Activated CD4-positive, alpha-beta T cell treated with anti-CD3 and anti-CD28 coated beads, Interleukin-2, amount 10 ng/mL, durations not matched to agents 7 days and 5 days (primary cell): ENCODE data around the gene PARD3. TPM values are rescaled to one million over a fixed set of nuclear protein-coding genes. Genes with fewer than 3 reads are reported as not detected.
"Not testable (repeated sequence)": the region's sequence is repeated elsewhere in the genome, so short reads cannot be mapped to it uniquely, and the experiment has no call there.

Source experiments
- CTCF ChIA-PET: fragments of 350-600 bp; sonication (Branson Sonifier 250); formaldehyde crosslinking; loops from one replicate; lab custom pipeline; 2021; ENCODE audit warnings: antibody characterized with exemption; lab: Charles Lee
- POLR2A ChIA-PET: fragments of 350-600 bp; sonication (Branson Sonifier 250); formaldehyde crosslinking; loops from one replicate; lab custom pipeline; 2021; ENCODE audit warnings: antibody characterized with exemption; lab: Charles Lee
- DNase-seq: peaks from one replicate; pipeline ENCODE4 v3.0.0-alpha.2; 2020
- H3K27ac Mint-ChIP-seq: one replicate; pipeline ENCODE4 v1.8.0; 2021; ENCODE audit warnings: mild to moderate bottlenecking, moderate library complexity, mixed read lengths
- H3K27me3 Mint-ChIP-seq: one replicate; pipeline ENCODE4 v1.8.0; 2021; ENCODE audit warnings: mixed read lengths
- H3K36me3 Mint-ChIP-seq: one replicate; pipeline ENCODE4 v1.8.0; 2021; ENCODE audit warnings: low read depth, mixed read lengths
- H3K4me1 Mint-ChIP-seq: one replicate; pipeline ENCODE4 v1.8.0; 2021; ENCODE audit warnings: mixed read lengths
- H3K4me3 Mint-ChIP-seq: one replicate; pipeline ENCODE4 v1.8.0; 2021; ENCODE audit warnings: mild to moderate bottlenecking, moderate library complexity, mixed read lengths
- H3K9me3 Mint-ChIP-seq: one replicate; pipeline ENCODE4 v1.8.0; 2021; ENCODE audit warnings: mixed read lengths
- total RNA-seq, 2 experiments: library from RNA; stranded (reverse); gene quantifications; one replicate each; pipeline ENCODE4 v1.2.3, GENCODE V29; 2021

The PARD3 gene
- total RNA-seq, 2 experiments from 2014 or later, result 1.0 to 1.2 TPM

DNA sequence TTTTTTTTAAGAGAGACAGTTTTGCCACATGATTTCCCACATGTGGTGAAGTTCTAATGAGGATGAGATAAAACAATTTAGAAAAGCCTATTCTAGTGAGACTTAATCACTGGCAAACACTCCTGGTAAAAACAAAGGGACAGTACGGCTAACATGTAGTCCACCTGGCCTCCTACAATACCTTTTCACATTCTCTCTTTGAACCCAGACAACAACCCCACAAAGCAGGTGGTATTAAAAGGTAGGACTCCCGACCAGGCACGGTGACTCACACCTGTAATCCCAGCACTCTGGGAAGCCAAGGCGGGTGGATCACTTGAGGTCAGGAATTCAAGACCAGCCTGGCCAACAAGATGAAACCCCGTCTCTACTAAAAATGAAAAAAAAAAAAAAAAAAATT, 12.4 kb downstream of the PARD3 start:
- Mint-ChIP-seq H3K9me3 (no peaks in the 10 kb centered on the region), H3K27ac (no peak overlapping the region), H3K36me3 (no peaks in the 10 kb centered on the region), H3K27me3 (peaks cover 3% of the 10 kb centered on the region), H3K4me1 (no peaks in the 10 kb centered on the region), H3K4me3 (no peak overlapping the region)
- DNase-seq, result no peak
- ChIA-PET CTCF (no interaction called here), POLR2A (no interaction called here)

- no peaks in the 10 kb centered on the region for H3K36me3 Mint-ChIP-seq
- H3K27me3 Mint-ChIP-seq, result peaks cover 3% of the 10 kb centered on the region
- H3K4me3 Mint-ChIP-seq, result no peak overlapping the region
- ChIA-PET POLR2A (no interaction called here), CTCF (interaction anchor here (0.6 kb wide), 1 partner anchor 158 kb away, joined by 3 read pairs; no protein-coding TSS in a partner anchor)
- H3K27ac Mint-ChIP-seq, result no peak overlapping the region
- no peaks in the 10 kb centered on the region for H3K4me1 Mint-ChIP-seq
- no peaks in the 10 kb centered on the region for H3K9me3 Mint-ChIP-seq
- DNase-seq, result no peak
Observed at GRCh38 chr10:34801097-34801733, 13.9 kb downstream of the PARD3 start.

DNA sequence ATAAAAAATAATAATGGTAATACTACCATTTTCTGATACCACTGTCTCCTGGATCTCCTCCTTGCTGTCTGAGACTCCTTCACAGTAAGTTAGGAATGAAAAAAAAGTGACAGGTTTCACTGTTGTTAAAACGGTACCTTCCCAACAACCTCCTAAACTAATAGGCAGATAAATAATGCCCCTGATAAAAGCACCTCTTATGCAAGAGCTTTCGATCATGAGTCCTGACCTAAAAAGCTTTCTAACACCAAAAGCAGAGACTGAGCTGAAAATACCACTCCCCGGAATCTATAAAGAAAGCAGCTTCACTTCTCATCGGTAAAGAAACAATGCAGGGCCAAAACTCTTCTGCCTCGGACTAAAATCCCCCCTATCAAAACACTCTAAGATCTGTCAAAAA, 14.5 kb downstream of the PARD3 start:
- ChIA-PET POLR2A (no interaction called here), CTCF (no interaction called here)
- no peak for DNase-seq
- Mint-ChIP-seq H3K27ac (no peak overlapping the region), H3K9me3 (no peaks in the 10 kb centered on the region), H3K4me3 (no peak overlapping the region), H3K36me3 (no peaks in the 10 kb centered on the region), H3K4me1 (no peaks in the 10 kb centered on the region), H3K27me3 (peaks cover 3% of the 10 kb centered on the region)

DNA sequence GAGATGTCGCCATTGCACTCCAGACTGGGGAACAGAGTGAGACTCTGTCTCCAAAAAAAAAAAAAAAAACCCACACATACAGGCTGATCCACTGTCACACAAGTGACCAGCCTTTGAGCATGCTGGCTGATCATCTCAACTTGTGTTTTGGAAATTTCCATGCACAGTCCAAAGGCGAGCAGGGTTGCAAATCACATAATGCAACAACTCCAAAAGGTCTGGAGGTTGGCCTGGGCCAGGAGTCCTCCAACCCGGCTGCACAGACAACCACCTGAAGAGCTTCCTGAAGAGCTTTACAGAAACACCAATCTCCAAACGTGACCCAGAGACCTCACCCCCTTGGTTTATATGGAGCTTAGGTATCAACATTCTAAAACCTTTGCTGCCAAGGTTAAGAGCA, 16.4 kb downstream of the PARD3 start:
- no peaks in the 10 kb centered on the region for H3K4me1 Mint-ChIP-seq
- POLR2A ChIA-PET, result no interaction called here

DNA sequence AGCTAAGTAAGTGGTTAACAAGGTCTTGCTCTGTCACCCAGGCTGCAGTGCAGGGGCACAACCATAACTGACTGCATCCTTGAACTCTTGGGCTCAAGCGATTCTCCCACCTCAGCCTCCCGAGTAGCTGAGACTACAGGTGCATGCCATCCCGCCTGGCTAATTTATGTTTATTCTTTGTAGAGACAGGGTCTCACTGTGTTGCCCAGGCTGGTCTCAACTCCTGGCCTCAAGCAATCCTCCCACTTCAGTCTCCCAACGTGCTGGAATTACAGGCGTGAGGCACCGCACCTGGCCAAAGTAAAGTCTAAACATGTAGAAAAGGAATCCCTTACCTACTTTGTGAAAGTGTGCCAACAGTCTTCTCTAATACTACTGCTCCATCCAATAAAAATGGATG, 17.9 kb downstream of the PARD3 start:
- CTCF ChIA-PET, result interaction anchor here (0.5 kb wide), 1 partner anchor 31 kb away, joined by 3 read pairs; no protein-coding TSS in a partner anchor
- no peak for DNase-seq

More for the DNA sequence above, 16.4 kb downstream of the PARD3 start:
- Mint-ChIP-seq H3K27ac (no peak overlapping the region), H3K9me3 (no peaks in the 10 kb centered on the region), H3K27me3 (peaks cover 3% of the 10 kb centered on the region), H3K36me3 (no peaks in the 10 kb centered on the region), H3K4me3 (no peak overlapping the region)
- DNase-seq, result no peak
- CTCF ChIA-PET, result no interaction called here

GRCh38 chr10:34796133-34796532, 19.0 kb downstream of the PARD3 start:
- POLR2A ChIA-PET, result no interaction called here
- Mint-ChIP-seq H3K9me3 (no peaks in the 10 kb centered on the region), H3K4me1 (no peaks in the 10 kb centered on the region), H3K27ac (no peak overlapping the region), H3K27me3 (no peaks in the 10 kb centered on the region), H3K36me3 (no peaks in the 10 kb centered on the region), H3K4me3 (no peak overlapping the region)
- DNase-seq, result no peak
- CTCF ChIA-PET, result no interaction called here

More for the DNA sequence above, 17.9 kb downstream of the PARD3 start:
- no peaks in the 10 kb centered on the region for H3K36me3 Mint-ChIP-seq
- POLR2A ChIA-PET, result no interaction called here
- peaks cover 1% of the 10 kb centered on the region for H3K27me3 Mint-ChIP-seq
- H3K9me3 Mint-ChIP-seq, result no peaks in the 10 kb centered on the region
- no peak overlapping the region for H3K27ac Mint-ChIP-seq
- H3K4me1 Mint-ChIP-seq, result no peaks in the 10 kb centered on the region
- no peak overlapping the region for H3K4me3 Mint-ChIP-seq

DNA sequence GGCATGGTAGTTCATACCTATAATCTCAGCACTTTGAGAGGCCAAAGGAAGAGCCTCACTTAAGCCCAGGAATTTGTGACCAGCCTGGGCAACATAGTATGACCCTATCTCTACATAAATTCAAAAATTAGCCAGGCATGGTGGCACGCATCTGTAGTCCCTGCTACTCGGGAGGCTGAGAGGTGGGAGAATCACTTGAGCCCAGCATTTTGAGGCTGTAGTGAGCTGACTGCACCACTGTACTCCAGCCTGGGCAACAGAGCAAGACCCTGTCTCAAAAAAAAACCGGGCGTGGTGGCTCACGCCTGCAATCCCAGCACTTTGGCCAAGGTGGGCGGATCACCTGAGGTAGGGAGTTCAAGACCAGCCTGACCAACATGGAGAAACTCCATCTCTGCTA, 19.8 kb downstream of the PARD3 start:
- H3K9me3 Mint-ChIP-seq, result no peaks in the 10 kb centered on the region

DNA sequence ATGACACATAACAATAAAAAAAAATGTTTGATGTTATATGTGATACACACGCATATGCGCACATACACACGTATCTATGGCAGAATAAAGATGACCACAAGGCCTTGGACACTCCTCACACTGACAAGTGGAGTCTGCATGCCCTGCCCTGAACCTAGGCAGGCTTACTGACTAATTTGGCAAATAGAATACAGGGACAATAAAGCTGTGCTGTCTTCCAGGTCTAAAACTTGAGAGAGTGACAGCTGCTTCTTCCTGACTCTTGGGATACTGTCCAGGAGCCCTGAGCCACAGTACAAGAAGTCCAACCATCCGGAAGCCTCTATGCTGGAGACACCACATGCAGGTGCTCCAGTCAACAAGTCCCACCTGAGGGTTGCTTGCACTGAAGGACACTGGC, 20.3 kb downstream of the PARD3 start:
- Mint-ChIP-seq H3K36me3 (no peaks in the 10 kb centered on the region), H3K4me3 (no peak overlapping the region), H3K9me3 (no peaks in the 10 kb centered on the region), H3K4me1 (no peaks in the 10 kb centered on the region), H3K27me3 (no peaks in the 10 kb centered on the region), H3K27ac (no peak overlapping the region)
- ChIA-PET CTCF (no interaction called here), POLR2A (no interaction called here)
- DNase-seq, result no peak

More for the DNA sequence above, 19.8 kb downstream of the PARD3 start:
- H3K27me3 Mint-ChIP-seq, result no peaks in the 10 kb centered on the region
- ChIA-PET POLR2A (no interaction called here), CTCF (no interaction called here)
- no peak overlapping the region for H3K4me3 Mint-ChIP-seq
- DNase-seq, result no peak
- no peaks in the 10 kb centered on the region for H3K36me3 Mint-ChIP-seq
- no peak overlapping the region for H3K27ac Mint-ChIP-seq
- no peaks in the 10 kb centered on the region for H3K4me1 Mint-ChIP-seq

DNA sequence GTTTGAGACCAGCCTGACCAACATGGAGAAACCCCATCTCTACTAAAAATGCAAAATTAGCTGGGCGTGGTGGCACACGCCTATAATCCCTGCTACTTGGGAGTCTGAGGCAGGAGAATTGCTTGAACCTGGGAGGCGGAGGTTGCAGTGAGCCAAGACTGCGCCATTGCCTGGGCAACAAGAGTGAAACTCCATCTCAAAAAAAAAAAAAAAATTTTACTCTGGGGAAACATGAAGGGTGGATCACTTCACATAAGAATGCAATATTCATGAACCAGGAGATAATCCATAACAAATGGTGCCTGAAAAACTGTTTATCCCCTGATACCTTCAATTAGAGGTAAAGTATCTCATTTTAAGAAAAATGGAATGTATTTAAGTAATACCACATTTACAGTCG, 21.5 kb downstream of the PARD3 start:
- H3K27me3 Mint-ChIP-seq, H3K36me3 Mint-ChIP-seq, H3K4me1 Mint-ChIP-seq, CTCF ChIA-PET, DNase-seq, H3K4me3 Mint-ChIP-seq, H3K27ac Mint-ChIP-seq, H3K9me3 Mint-ChIP-seq, POLR2A ChIA-PET: not testable (repeated sequence)

GRCh38 chr10:34792881-34793280, 22.2 kb downstream of the PARD3 start:
- POLR2A ChIA-PET, result no interaction called here
- H3K4me3 Mint-ChIP-seq, result no peak overlapping the region

DNA sequence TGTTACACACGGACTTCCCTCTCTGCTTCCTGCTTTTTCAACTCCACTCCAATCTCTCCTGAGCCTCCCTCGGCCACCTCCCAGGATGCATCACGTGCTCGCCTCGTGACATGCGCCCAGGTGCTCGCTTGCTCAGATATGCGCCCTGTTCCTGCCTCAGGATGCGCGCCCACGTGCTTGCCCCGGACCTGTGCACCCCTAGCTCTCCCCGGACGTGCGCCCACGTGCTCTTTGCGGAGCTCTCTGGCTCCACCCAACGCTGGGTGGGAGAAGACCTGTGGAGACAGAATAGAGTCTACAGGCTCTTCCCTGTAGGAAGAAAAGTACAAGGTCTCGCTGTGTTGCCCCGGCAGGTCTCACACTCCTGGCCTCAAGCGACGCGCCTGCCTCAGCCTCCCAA, 23.1 kb downstream of the PARD3 start:
- no peaks in the 10 kb centered on the region for H3K27me3 Mint-ChIP-seq
- H3K9me3 Mint-ChIP-seq, result no peaks in the 10 kb centered on the region
- no peak for DNase-seq
- CTCF ChIA-PET, result no interaction called here
- POLR2A ChIA-PET, result no interaction called here
- H3K4me3 Mint-ChIP-seq, result no peak overlapping the region
- no peaks in the 10 kb centered on the region for H3K4me1 Mint-ChIP-seq
- H3K27ac Mint-ChIP-seq, result no peak overlapping the region
- H3K36me3 Mint-ChIP-seq, result no peaks in the 10 kb centered on the region

More at GRCh38 chr10:34792881-34793280, 22.2 kb downstream of the PARD3 start:
- H3K27me3 Mint-ChIP-seq, result no peaks in the 10 kb centered on the region
- no peaks in the 10 kb centered on the region for H3K9me3 Mint-ChIP-seq
- no peak for DNase-seq
- H3K4me1 Mint-ChIP-seq, result no peaks in the 10 kb centered on the region
- CTCF ChIA-PET, result no interaction called here
- no peak overlapping the region for H3K27ac Mint-ChIP-seq
- H3K36me3 Mint-ChIP-seq, result no peaks in the 10 kb centered on the region

- no peaks in the 10 kb centered on the region for H3K27me3 Mint-ChIP-seq
- ChIA-PET CTCF (no interaction called here), POLR2A (no interaction called here)
- H3K36me3 Mint-ChIP-seq, result no peaks in the 10 kb centered on the region
- no peaks in the 10 kb centered on the region for H3K4me1 Mint-ChIP-seq
- no peak overlapping the region for H3K27ac Mint-ChIP-seq
- H3K9me3 Mint-ChIP-seq, result no peaks in the 10 kb centered on the region
- H3K4me3 Mint-ChIP-seq, result no peak overlapping the region
- DNase-seq, result no peak
Observed at GRCh38 chr10:34791228-34791627, 23.9 kb downstream of the PARD3 start.

DNA sequence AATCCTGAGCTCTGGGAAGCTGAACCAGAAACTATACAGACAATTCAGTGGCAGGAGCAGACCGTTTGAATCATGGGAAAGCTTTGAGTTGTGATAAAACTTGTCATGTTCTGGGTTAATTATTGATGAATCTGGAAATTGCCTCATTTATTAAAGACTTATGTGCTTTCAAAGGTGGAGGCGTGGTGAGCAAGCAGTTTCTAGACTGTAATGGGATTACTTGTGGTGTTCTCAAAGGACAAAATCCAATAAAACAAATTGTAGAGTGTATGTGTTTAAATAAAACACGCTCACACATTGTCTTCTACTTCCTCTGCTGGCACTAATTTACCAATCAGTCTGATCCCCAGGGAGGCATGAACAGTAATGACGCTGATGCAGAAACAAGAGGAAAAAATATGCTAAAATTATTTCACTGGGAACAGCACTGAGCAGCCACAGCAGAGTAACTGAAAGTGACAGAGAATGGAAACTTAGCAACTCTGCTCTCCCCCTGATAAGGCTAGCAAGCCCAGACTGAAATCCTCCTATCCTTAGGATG, 25.1 kb downstream of the PARD3 start:
- Mint-ChIP-seq H3K36me3 (no peaks in the 10 kb centered on the region), H3K4me3 (no peak overlapping the region), H3K4me1 (no peaks in the 10 kb centered on the region), H3K27ac (no peak overlapping the region), H3K27me3 (no peaks in the 10 kb centered on the region), H3K9me3 (no peaks in the 10 kb centered on the region)
- DNase-seq, result no peak
- ChIA-PET CTCF (no interaction called here), POLR2A (no interaction called here)

DNA sequence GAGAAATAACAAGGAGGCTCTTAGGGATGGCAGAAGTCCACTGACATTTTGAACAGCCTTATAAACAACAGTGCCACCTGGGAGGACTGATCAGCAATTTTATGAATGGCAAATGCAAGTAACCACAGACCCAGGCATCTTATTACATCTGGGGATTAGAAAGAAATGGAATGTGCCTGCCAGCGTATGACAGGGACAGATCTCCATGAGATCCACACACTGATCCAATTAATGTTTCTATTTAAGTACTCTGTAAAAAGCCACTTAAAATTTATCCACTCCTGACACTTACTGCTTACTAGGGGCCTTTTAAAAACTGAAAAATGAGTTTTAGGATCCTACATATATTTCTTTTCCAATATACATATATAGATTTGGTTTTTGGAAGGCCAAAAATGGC, 28.6 kb downstream of the PARD3 start:
- H3K27me3 Mint-ChIP-seq, result no peaks in the 10 kb centered on the region
- ChIA-PET POLR2A (no interaction called here), CTCF (interaction anchor here (0.6 kb wide), 1 partner anchor 132 kb away, joined by 4 read pairs; no protein-coding TSS in a partner anchor)
- H3K4me3 Mint-ChIP-seq, result no peak overlapping the region
- H3K9me3 Mint-ChIP-seq, result no peaks in the 10 kb centered on the region
- no peak for DNase-seq
- no peak overlapping the region for H3K27ac Mint-ChIP-seq
- no peaks in the 10 kb centered on the region for H3K4me1 Mint-ChIP-seq
- no peaks in the 10 kb centered on the region for H3K36me3 Mint-ChIP-seq
